Measurements from ENCODE around the gene CD164.

The CD164 gene

DNA sequence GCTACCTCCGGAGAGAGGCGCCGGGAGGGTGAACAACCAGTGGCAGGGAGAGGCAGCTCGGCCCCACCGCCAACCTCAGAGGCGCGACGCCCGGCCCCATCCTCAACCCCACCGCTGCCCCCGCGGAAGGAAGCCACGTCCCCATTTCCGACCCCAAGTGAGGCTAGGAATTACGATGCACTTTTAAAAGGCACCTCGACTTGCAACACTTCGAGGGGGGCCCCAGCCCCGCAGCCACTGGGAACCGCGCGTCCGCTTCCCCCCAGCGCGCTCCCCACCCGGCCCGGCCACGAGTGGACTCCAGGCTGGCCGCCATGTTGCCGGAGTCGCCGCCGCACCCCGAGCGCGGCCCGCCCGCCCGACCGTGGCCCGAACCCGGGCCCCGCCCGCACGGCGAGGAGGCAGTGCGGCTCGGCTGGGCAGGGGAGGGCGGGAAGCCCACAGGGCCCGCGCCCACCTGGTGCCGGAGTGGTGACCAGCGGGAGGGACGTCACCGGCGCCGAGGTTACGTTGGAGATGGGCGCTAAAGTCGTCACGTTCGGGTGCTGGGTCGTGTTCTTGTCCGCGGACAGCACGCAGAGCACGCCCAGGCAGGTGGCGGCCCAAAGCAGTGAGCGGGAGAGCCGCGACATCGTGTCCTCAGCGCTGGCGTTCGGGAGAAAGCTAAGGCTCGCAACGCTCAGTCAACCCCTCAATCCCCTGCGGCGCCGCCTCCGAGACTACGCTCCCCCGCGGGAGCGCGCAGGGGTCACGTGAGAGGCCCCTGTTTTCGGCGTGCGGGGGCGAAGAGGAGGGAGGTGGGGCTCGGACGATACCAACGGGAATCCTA lies at the start of gene CD164:
TSS of gene CD164 (minus strand) at position 721 of the 829 bp plus-strand sequence. CDS start at position 632, 89 bp downstream.
- peak; percentile 36 for DNase-seq (ENCODE audit: low read depth)

DNA sequence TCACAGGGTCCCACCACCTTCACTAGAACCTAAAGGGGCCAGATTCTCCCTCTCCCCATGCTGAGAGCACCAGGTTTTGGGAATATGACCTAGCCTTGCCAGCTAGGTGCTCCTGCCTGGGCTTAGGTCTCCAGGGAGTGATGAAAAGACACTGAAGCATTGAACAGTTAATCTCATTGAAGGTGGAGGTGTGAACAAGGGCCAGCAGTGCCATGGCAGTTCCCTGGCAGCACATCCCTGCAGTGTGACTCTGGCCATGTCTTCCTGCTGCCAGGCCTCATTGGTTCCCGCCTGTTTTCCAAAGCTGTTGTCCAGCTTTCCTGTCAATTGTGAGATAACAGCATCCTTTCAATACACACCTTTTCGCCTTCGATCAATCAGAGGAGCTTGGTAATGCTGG lies 47.2 kb upstream of the CD164 start:
- no peak for DNase-seq (ENCODE audit: low read depth)

DNA sequence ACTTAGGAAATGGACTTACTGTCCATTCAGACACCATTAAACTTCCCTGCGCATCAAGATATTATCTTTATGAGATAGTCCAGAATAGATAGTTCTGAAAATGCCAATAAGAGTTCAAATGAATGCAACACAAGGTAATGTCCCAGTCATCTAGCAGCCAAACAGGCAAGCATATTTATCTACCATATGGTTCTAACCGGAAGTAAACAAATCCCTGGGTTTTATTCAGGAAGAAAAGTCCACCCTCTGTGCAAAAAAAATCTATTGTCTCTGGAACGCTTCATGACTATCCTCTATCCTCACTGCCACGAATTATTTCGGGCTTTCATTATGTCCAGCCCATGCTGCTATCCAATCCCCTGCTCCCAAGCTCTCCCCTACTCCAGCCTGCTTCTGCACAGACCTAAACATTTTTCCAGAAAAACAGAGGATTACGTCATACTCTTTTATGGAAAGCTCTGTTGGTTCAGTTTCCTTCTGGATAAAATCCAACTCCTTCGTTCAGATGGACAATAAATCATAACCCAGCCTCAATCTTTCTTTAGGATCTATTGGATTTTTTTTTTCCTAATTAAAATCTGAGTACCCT lies 46.7 kb upstream of the CD164 start:
- DNase-seq (ENCODE audit: low read depth), result no peak

DNA sequence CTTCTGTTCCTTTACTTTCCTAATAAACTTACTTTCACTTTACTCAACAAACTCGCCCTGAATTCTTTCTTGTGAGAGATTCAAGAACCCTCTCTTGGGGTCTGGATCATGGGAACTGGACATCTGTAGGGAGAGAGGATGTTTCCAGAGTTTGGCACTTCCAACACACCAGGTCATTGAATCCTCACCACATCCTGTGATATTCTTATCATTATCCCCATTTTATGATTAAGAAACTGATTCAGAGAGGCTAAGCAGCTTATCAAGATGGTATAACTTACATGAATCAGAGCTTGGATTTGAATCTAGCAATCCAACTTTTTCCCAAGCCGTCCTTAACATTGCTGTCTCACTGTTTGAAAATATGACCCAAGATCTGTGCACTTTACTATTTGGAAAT lies 42.7 kb upstream of the CD164 start:
- no peak for DNase-seq (ENCODE audit: low read depth)

DNA sequence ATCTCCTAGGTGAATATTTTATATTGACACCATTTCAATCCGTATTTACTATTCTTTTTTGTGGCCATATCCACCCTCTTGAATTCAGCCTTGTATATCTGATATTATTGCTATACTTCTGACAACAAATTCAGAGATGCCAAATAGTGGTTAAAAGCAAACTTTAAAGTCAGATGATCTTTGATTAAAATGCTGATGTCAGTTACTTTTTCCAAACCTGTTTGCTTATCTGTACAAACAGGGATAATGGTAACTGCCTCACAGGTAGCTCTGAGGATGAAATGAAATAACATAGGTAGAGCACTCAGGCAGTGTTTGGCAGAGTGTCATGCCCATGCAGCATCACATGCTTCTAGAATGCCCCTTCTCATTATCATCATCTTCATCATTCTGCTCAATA lies 38.9 kb upstream of the CD164 start:
- DNase-seq (ENCODE audit: low read depth), result no peak

DNA sequence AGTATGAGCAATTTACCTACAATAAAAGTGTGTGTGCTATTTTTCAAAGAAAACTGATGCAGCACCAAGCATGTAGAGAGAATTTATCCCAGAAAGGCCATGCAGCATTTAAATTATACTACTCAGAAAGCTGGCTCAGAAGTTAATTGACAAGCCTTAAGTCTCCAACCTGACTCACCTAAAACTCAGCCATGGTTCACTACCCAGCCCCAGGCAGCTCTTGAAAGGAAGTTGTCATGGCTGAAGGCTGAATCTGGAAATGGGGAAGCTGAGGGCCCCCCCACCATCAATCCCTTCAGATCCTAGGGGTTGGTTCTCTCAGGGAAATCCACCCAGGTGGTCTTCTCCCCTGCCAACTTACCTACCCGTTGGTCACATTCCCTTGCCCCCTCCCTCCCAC lies 38.5 kb upstream of the CD164 start:
- DNase-seq (ENCODE audit: low read depth), result no peak

DNA sequence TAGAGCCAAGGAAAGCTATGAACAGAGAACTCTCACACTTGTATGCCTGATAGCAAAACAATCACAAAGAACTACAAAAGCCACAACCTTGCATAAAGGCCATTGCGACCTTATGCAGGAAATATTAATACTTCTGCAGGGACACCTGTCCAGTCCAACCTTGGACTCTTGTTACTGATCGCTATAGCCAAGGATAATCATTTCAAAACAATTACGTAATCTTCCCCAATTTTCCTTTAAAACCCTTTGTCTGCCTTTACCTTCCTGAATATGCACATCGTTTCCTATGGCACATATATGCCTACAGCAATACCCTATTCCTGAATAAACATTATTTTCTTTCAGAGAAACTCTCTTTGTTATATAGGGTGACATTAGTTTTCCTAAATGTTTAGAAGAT lies 35.4 kb upstream of the CD164 start:
- no peak for DNase-seq (ENCODE audit: low read depth)

DNA sequence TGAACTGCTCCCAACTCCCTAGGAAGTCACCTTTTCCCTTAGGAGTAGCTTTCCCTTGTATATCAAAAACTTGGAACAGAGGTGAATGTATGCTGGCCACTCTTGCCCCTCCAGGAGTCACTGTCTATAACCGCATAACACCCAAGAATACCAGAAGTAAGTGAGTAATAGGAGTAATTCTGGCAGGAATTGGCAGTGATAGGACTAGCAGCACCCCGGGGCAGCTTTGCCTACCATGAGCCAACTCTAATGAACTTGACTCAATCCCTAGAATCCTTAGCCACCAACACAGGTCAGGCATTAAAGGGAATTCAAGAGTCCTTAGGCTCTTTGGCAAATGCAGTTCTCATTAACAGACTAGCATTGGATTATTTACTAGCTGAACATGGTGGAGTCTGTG lies 28.8 kb upstream of the CD164 start:
- no peak for DNase-seq (ENCODE audit: low read depth)

DNA sequence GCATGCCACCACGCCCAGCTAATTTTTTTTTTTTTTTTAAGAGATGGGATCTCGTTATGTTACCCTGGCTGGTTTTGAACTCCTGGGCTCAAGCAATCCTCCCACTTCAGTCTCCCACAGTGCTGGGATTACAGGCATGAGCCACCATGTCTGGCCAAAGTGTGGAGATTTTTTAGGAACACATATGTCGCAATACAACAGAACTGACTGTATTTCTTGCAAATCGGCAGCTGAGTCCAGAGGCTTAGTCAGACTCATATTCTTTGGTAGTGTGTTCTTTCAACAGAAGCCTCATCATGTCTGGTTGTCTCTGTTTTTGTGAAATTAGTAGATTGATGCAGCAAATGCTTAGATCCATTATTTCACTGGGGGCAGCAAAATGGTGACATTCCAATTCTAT lies 23.9 kb upstream of the CD164 start:
- DNase-seq (ENCODE audit: low read depth), result no peak

DNA sequence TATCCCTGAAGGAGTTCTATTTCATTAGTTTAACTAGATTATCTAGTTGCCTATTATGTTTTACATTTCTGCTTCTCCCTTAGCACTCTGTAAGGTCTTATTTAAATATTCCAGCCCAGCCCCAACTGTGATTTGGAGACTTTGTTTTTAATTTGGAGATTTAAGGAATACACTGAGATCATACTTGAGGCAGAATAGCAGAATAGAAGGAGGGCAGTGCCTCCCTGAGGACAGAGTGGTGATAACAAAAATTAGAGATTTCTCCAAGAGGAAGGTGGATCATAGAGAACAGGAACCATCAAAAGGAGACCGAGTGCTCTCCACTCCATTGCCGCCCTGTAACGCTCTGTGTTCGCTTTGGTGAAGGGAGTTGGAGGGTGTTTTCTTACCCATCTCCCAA lies 14.8 kb upstream of the CD164 start:
- no peak for DNase-seq (ENCODE audit: low read depth)

DNA sequence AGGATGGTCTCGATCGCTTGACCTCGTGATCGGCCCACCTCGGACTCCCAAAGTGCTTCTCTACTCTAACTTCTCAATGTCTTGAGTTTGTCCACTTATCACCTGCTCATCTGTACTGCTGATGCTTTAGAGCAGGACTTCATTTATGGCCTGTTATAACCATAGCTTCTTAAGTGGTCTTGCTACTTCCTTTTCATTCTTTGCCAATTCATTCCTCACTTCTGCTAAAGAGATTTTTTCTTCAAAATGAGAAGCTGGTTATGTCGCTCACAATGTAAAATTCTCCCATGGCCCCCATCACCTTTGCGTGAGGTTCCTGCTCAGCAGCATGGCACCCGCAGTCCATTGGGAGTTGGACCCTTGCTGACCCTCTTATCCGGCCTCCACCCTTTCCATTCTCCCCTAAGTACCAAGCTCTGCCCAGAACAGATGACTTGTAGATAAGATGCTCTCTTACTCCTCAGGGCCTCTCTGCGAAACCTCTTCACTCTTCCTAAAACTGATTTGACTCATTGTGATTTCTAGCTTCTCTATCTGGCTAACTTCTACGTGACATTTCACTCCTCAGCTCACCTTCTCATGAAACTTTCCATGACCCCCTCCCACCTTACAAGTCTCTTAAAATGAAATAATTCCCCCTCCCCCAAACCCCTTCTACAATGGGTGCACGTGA lies 13.9 kb upstream of the CD164 start:
- no peak for DNase-seq (ENCODE audit: low read depth)

DNA sequence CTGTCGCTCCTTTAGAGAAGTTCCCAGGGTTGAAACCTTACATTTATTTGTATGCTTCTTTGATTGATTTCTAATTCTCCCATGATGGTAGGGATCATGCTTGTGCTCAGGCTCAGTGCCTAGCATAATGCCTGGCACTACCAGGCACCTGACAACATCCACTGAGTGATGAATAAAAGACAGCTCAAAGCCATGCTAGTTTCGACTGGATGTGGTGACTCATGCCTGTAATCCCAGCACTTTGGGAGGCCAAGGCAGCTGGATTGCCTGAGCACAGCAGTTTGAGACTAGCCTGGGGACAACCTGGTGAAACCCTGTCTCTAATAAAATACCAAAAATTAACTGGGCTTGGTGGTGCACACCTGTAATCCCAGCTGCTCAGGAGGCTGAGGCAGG lies 11.6 kb upstream of the CD164 start:
- no peak for DNase-seq (ENCODE audit: low read depth)

DNA sequence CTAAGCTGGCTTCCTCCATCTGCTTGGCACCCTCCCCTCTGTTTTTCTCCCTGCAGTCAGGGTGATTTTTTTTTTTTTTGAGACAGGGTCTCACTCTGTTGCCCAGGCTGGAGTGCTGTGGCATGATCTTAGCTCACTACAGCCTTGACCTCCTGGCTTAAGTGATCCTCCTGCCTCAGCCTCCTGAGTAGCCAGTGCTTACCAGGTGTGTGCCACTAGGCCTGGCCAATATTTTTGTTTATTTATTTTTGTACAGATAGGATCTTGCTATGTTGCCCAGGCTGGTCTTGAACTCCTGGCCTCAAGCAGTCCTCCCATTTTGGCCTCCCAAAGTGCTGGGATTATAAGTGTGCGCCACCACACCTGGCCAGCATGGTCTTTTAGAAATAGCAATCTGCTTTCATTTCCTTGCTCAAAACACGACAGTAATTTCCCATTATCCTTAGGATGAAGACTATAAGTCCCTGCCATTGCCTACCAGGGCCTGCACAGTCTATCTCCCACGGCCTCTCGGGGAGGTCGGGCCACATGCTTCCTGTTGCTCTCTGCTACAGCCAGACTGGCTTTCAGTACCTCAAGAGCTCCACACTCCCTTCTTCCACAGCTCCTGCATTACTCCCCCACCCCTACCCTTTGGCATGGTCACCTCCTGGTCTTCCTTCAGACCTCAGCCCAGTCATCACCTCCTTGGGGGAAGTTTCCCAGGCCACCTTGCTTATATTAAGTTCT lies 11.1 kb upstream of the CD164 start:
- DNase-seq (ENCODE audit: low read depth), result no peak

DNA sequence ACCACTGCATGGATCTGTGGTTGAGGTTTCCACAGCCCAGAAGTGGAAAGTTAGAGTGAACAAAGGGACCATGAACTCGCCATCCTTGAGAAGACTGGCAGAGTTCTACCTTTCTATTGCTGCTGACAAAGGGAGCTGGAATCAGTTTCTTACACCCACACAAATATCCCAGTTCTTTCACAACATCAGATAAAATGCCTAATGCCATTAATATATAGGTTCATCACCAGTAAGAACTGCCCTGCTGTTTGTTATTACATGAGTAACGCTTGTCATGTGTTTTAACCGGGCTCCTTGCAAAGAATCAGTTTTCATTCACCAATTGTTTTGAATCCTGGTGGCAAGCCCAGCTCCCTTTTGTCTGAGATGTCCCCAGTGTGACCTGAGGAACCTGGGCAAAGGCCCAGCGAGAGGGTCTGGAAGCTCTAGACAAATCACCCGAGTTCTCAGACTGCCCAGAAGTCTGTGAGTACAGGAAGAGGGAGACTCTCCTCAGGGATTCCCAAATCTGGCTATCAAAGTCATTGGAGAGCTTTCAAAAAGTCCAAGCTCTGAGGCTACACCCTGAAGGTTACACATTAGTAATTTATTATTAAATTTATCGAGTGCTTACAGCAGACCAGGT lies 7.5 kb upstream of the CD164 start:
- DNase-seq (ENCODE audit: low read depth), result no peak

DNA sequence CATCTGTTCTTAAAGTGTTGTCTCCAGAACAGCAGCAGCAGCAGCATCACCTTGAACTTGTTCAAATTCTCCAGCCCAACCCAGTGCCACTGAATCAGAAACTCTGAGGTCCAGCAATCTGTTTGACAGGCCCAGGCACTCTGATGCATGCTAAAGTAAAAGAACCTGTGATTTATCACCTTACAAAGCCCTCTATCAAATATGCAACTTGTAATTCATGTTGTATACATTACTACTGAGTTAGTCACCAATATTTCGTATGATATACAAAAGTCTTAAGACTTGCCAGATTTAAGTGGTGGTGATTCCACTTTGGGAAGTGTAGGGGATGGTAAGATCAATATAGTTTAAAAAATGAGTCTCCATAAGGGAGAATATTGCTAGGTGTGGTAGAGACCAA lies 6.0 kb upstream of the CD164 start:
- DNase-seq (ENCODE audit: low read depth), result no peak

DNA sequence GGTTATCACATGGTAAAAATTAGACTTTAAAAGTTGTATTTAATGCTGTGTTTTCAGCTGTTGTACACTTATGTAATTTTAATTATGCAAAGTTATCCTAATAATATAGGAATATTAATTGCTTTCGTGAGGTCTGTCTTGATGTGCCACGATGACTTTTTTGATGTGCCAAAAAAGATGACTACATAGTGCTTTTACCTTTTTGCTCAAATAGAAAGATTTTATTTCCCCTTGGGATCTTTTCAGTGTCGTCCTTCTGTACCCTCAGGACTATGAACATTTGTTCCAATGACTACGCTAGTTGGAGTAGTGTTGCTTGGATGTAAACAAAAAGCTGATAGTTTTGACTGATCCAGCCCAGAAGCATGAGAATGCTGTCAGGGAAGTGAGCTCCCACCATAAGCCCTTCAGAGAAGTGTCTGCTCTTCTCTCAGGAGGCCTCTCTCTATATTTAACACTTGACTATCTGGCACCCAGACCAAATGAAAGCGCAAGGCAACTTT lies 1.2 kb upstream of the CD164 start:
- no peak for DNase-seq (ENCODE audit: low read depth)

DNA sequence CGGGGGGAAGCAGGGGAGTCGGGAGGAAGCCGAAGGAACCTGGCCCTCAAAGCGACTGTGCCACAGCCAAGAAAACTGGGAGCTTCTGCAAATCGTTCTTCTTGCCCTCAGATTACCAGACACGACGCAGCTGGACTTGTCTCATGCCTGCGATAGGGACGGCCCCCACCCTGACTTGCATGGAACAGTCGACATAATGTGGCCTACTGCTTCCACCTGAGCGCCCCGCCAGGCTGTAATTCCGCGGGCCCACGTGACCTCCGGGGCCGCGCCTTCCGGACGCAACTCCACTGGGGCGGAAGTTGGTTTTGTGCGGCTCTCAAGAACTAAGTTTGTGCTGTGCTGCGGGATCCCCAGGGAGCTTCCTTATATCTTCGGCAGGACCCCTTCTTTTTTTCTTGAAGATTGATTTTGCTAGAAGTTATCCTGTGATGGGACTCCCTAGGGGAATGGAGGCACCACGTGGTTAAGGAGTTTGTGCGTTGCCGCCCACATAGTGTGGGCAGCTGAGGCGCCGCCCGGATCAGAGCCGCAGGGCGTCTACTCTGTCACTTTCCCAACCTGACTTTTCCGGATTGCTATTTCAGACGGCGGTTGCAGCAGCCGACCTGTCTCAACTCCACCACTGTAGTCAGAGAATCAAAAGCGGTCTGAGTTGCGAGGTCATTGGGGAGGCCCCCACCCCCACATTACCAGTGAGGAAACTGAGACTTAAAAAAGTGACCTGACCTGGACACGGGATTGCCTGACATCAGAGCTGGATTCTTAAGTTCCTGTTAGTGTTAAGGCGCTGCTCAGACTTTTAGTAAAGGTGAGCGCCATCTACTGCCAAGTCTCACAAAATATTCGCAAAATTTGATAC lies 540 bp upstream of the CD164 start:
- DNase-seq (ENCODE audit: low read depth), result peak; percentile 91

DNA sequence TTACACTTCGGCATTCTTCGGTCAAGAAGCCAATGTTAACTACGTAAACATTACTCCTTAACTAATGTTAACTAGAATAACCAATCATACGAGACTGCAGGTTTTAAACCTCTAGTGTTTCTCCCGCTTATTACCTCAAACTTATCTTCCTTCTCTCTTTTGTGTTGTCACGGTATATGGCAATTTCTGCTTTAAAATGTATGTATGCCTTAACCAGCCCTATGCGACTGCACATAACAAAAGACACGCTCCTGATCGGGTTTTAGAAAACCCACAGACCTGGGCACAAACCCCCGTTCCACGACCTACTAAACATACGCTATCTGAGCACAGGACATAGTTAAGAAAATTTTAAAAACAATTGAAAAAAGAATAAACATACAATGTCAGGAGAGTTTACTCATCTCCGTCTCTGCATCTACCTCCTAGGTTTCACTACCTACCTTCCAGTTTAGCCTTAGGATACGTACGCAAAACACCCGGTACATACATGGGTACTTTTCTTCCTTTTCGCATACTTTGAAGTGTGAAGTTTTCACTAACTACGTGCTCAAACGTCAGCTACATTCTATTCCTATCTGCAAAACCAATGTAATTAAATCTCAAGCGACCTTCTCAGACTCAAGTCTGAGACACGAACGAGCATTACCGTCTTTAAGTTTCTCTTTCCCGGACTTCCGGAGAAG lies 1.1 kb downstream of the CD164 start:
- DNase-seq (ENCODE audit: low read depth), result no peak

DNA sequence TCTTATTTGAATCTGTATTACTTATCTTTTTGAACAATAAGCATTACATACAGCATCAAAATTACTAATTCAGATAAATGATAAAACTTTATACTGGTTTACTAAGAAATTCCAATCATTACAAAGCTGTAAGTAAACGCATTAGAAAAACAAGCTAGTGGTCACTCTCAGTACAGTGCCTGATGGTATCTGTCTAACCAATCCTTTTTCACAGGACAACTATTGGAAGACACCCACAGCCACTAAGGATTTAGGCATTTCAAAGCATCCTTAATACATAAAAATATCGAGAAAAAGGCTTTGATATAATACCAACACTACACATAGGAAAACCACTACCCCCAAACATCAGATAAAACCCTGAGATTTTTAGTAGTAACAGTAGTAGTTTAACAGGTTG lies 2.6 kb downstream of the CD164 start:
- no peak for DNase-seq (ENCODE audit: low read depth)

DNA sequence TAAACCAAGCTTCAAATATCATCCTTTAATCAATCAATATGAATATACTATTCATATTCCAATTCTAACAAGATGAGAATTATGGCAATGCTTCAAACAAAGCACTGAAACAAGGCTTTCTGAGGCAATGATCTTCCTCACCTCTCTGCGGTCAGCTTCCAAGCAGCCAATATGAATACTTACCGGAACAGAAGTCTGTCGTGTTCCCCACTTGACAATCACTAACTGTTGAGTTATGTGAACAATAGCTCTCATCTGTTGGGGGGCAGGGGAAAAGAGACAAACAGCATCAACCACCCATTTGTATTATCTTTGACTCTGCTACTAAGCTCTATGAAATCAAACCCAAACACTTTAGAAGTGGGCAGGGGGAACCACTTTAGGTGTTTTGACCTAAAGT lies 4.5 kb downstream of the CD164 start:
- no peak for DNase-seq (ENCODE audit: low read depth)
